ENCODE results near the gene ZNF638. TPM values are rescaled to one million over a fixed set of nuclear protein-coding genes. Genes with fewer than 3 reads are reported as not detected.
"Not testable (repeated sequence)": the region's sequence is repeated elsewhere in the genome, so short reads cannot be mapped to it uniquely, and the experiment has no call there.

Gene ZNF638
- total RNA-seq, 4 donors from 2014 or later: 94.9 to 114 (median 109) TPM

- 74 to 75% methylated on average over 3 of the region's 3 CpGs for WGBS, 2 donors
- no peak for TF ChIP-seq CTCF (IDR thresholded peaks at IDR 0.05)
- no peak for TF ChIP-seq POLR2A (IDR thresholded peaks at IDR 0.05)
- no peak overlapping the region for H3K4me3 ChIP-seq (ENCODE audit: low read depth, poor library complexity, severe bottlenecking)
- no peak for DNase-seq (ENCODE audit: low spot score in 2 of 2)
- intact Hi-C loops (cut with DNase I; ENCODE audit: low total_unique reads): no loop called here
Observed at GRCh38 chr2:71423817-71424420, 92.3 kb downstream of the ZNF638 start.

GRCh38 chr2:71426721-71427120 is 95.1 kb downstream of the ZNF638 start:
- no peak for DNase-seq (ENCODE audit: low spot score in 2 of 2)
- TF ChIP-seq POLR2A (IDR thresholded peaks at IDR 0.05): no peak
- no peak overlapping the region for H3K4me3 ChIP-seq (ENCODE audit: low read depth, poor library complexity, severe bottlenecking)
- intact Hi-C loops (cut with DNase I; ENCODE audit: low total_unique reads): no loop called here
- WGBS, 2 donors: 91 to 95% methylated on average over 2 of the region's 2 CpGs

- H3K4me3 ChIP-seq (ENCODE audit: low read depth, poor library complexity, severe bottlenecking): no peak overlapping the region
- 95 to 96% methylated on average over 3 of the region's 3 CpGs for WGBS, 2 donors
- DNase-seq (ENCODE audit: low spot score in 2 of 2): no peak
- TF ChIP-seq CTCF (IDR thresholded peaks at IDR 0.05) (no peak), POLR2A (IDR thresholded peaks at IDR 0.05) (no peak)
- intact Hi-C loops (cut with DNase I; ENCODE audit: low total_unique reads): no loop called here
Observed at GRCh38 chr2:71428472-71429383, 97.1 kb downstream of the ZNF638 start.

GRCh38 chr2:71445142-71445541 is 113.6 kb downstream of the ZNF638 start:
- H3K4me3 ChIP-seq (ENCODE audit: low read depth, poor library complexity, severe bottlenecking); intact Hi-C loops (cut with DNase I; ENCODE audit: low total_unique reads); DNase-seq (ENCODE audit: low spot score in 2 of 2): not testable (repeated sequence)
- WGBS, 2 donors: 64 to 65% methylated on average over 5 of the region's 5 CpGs

- TF ChIP-seq POLR2A (IDR thresholded peaks at IDR 0.05) (no peak), CTCF (IDR thresholded peaks at IDR 0.05) (no peak)
- DNase-seq (ENCODE audit: low spot score in 2 of 2): no peak
- intact Hi-C loops (cut with DNase I; ENCODE audit: low total_unique reads): no loop called here
- no peak overlapping the region for H3K4me3 ChIP-seq (ENCODE audit: low read depth, poor library complexity, severe bottlenecking)
- WGBS, 2 donors: 92 to 95% methylated on average over 1 of the region's 1 CpG
Observed at GRCh38 chr2:71446505-71446904, 114.9 kb downstream of the ZNF638 start.

- no peak for DNase-seq (ENCODE audit: low spot score in 2 of 2)
- no peak overlapping the region for H3K4me3 ChIP-seq (ENCODE audit: low read depth, poor library complexity, severe bottlenecking)
- 70 to 81% methylated on average over 3 of the region's 3 CpGs for WGBS, 2 donors
- no peak for TF ChIP-seq POLR2A (IDR thresholded peaks at IDR 0.05)
- no peak for TF ChIP-seq CTCF (IDR thresholded peaks at IDR 0.05)
- intact Hi-C loops (cut with DNase I; ENCODE audit: low total_unique reads): no loop called here
Observed at GRCh38 chr2:71449343-71449742, 117.8 kb downstream of the ZNF638 start.
